A549 (cell line): Measurements from ENCODE around the gene WASF3. TPM values are rescaled to one million over a fixed set of nuclear protein-coding genes. Genes with fewer than 3 reads are reported as not detected.

Experiments used
- ATAC-seq, 2 experiments: fragments of 200-7000 bp in 1 of 2; fragments of >200 bp in 1 of 2; cut with Nextera tagmentation in 1 of 2; cut with Tn5 transposase in 1 of 2; 3 replicates each; pipeline versions ENCODE4 v1.8.0 to v1.9.1; 2018 to 2020; ENCODE audit warnings: mild to moderate bottlenecking in 1 of 2, moderate library complexity in 1 of 2
- CTCF ChIA-PET: fragments of 300-600 bp; sonication (Branson Sonifier 250); formaldehyde crosslinking; extraction: SDS; loops from one replicate; lab custom pipeline; 2021; ENCODE audit warnings: antibody characterized with exemption, inconsistent platforms; lab: Yijun Ruan, JAX
- POLR2A ChIA-PET: fragments of 350-600 bp; formaldehyde crosslinking; extraction: SDS; loops from one replicate; lab custom pipeline; 2021; ENCODE audit warnings: antibody characterized with exemption, inconsistent platforms; lab: Yijun Ruan, JAX
- DNase-seq, 2 experiments: peaks; one replicate each; pipeline versions ENCODE4 v3.0.0 to v3.0.0-alpha.2; 2011 to 2016; ENCODE audit warnings: low read depth in 1 of 2, low spot score in 1 of 2
- FAIRE-seq: peaks from 2 replicates; lab custom pipeline; 2011; peaks lifted over from hg19 to GRCh38; lab: Jason Lieb, UNC
- H3K27ac ChIP-seq, 2 experiments: fragments of >200 bp; sonication (Bioruptor Twin); formaldehyde crosslinking; 3 replicates each; pipeline ENCODE4 v1.5.1; 2016 to 2017
- H3K4me1 ChIP-seq: fragments of >200 bp; sonication (Bioruptor Twin); formaldehyde crosslinking; 3 replicates; pipeline ENCODE4 v1.6.1; 2016
- H3K4me2 ChIP-seq: fragments of >200 bp; sonication (Bioruptor Twin); formaldehyde crosslinking; 3 replicates; pipeline ENCODE4 v1.6.1; 2016
- H3K4me3 ChIP-seq: fragments of >200 bp; sonication (Bioruptor Twin); formaldehyde crosslinking; 3 replicates; pipeline ENCODE4 v1.5.1; 2016
- H3K9me3 ChIP-seq: fragments of >200 bp; sonication (Bioruptor Twin); formaldehyde crosslinking; 3 replicates; pipeline ENCODE4 v1.6.1; 2016
- FOSB ChIP-seq: fragments of 250-450 bp; sonication (Bioruptor Pico); IDR thresholded peaks from 2 replicates; pipeline ENCODE4 v1.5.0; 2020; ENCODE audit warnings: mild to moderate bottlenecking, moderate library complexity
- GATA3 ChIP-seq: IDR thresholded peaks from 2 replicates; pipeline ENCODE4 v1.6.1; 2012; ENCODE audit warnings: borderline replicate concordance
- HOXA7 ChIP-seq: fragments of 250-450 bp; sonication (Bioruptor Pico); IDR thresholded peaks from 2 replicates; pipeline ENCODE4 v1.5.0; 2020; ENCODE audit warnings: mild to moderate bottlenecking, moderate library complexity
- JUN ChIP-seq, 2 experiments: fragments of >200 bp; sonication (Bioruptor Twin); formaldehyde crosslinking; IDR thresholded peaks; 2 replicates in 1 of 2; 3 replicates in 1 of 2; pipeline ENCODE4 v1.6.1; 2016 to 2017
- KDM1A ChIP-seq: fragments of 200-600 bp; sonication (generic); IDR thresholded peaks from 2 replicates; pipeline ENCODE4 v1.6.1; 2016; ENCODE audit warnings: low read depth, mild to moderate bottlenecking
- MAZ ChIP-seq: fragments of 150-350 bp; IDR thresholded peaks from 2 replicates; pipeline ENCODE4 v1.6.1; 2014; ENCODE audit warnings: antibody characterized with exemption, low read depth, low read length, borderline replicate concordance
- NFE2L2 ChIP-seq: fragments of 150-350 bp; conservative IDR thresholded peaks from 2 replicates; pipeline ENCODE4 v1.6.1; 2014; ENCODE audit warnings: low read length
- PHF8 ChIP-seq: fragments of 200-600 bp; sonication (generic); IDR thresholded peaks from 2 replicates; pipeline ENCODE4 v1.6.1; 2016; ENCODE audit warnings: low read depth, mild to moderate bottlenecking, antibody characterized with exemption, moderate library complexity, borderline replicate concordance
- RAD21 ChIP-seq, 2 experiments: fragments of >200 bp in 1 of 2; sonication (Bioruptor Twin) in 1 of 2; formaldehyde crosslinking in 1 of 2; IDR thresholded peaks in 1 of 2; conservative IDR thresholded peaks in 1 of 2; 2 replicates in 1 of 2; 3 replicates in 1 of 2; pipeline ENCODE4 v1.6.1; 2012 to 2018; ENCODE audit warnings: inconsistent platforms in 1 of 2
- RARB ChIP-seq: fragments of 250-450 bp; sonication (Bioruptor Pico); IDR thresholded peaks from 2 replicates; pipeline ENCODE4 v1.8.0; 2021; ENCODE audit warnings: mild to moderate bottlenecking, moderate library complexity
- RFX5 ChIP-seq: fragments of 450-650 bp; IDR thresholded peaks from 2 replicates; pipeline ENCODE4 v1.7.1; 2014; ENCODE audit warnings: antibody characterized with exemption, mild to moderate bottlenecking, moderate library complexity
- RNF2 ChIP-seq: fragments of 200-600 bp; sonication (generic); IDR thresholded peaks from 2 replicates; pipeline ENCODE4 v1.6.1; 2016; ENCODE audit warnings: low read depth, mild to moderate bottlenecking, antibody characterized with exemption, moderate library complexity, borderline replicate concordance
- SMC3 ChIP-seq: fragments of >200 bp; sonication (Bioruptor Twin); formaldehyde crosslinking; IDR thresholded peaks from 3 replicates; pipeline ENCODE4 v1.6.1; 2018; ENCODE audit warnings: inconsistent platforms
- TP53 ChIP-seq: fragments of 250-450 bp; sonication (Bioruptor Pico); IDR thresholded peaks from 2 replicates; pipeline ENCODE4 v1.5.0; 2021; ENCODE audit warnings: mild to moderate bottlenecking, moderate library complexity
- ZC3H11A ChIP-seq: fragments of 450-650 bp; IDR thresholded peaks from 2 replicates; pipeline ENCODE4 v1.6.1; 2014; ENCODE audit warnings: antibody characterized with exemption, mild to moderate bottlenecking
- ZSCAN20 ChIP-seq: fragments of 250-450 bp; sonication (Bioruptor Pico); IDR thresholded peaks from 2 replicates; pipeline ENCODE4 v1.8.0; 2022; ENCODE audit warnings: mild to moderate bottlenecking, moderate library complexity
- WGBS: methylation state at CpG from one replicate; pipeline ENCODE4 v1.1.6; 2017; ENCODE audit errors: missing lambda C conversion rate; 5-methylcytosine and 5-hydroxymethylcytosine counted together
- polyA plus RNA-seq, 4 experiments: library from polyadenylated mRNA; depleted of rRNA in 3 of 4; stranded (reverse); fragments of >200 nt; fragmentation: RNase III in 1 of 4; extraction: RNeasy Plus Mini Kit Qiagen cat#74134 plus additional on column Dnase treatment in 1 of 4; gene quantifications; 2 replicates in 3 of 4; 3 replicates in 1 of 4; pipeline ENCODE4 v1.2.3, GENCODE V29; 2011 to 2017
- TF ChIP-seq, protein P1 (sequence below): fragments of 200-600 bp; sonication (generic); IDR thresholded peaks from 2 replicates; pipeline ENCODE4 v1.6.1; 2016; ENCODE audit warnings: antibody characterized with exemption, mild to moderate bottlenecking, moderate library complexity
- TF ChIP-seq, protein P2 (sequence below): fragments of 250-450 bp; sonication (Bioruptor Pico); IDR thresholded peaks from 2 replicates; pipeline ENCODE4 v1.5.0; 2021; ENCODE audit warnings: mild to moderate bottlenecking, moderate library complexity, borderline replicate concordance
- TF ChIP-seq, protein P3 (sequence below): fragments of >200 bp; sonication (Bioruptor Twin); formaldehyde crosslinking; IDR thresholded peaks from 3 replicates; pipeline ENCODE4 v1.5.1; 2016
- TF ChIP-seq, protein P4 (sequence below): fragments of >200 bp; sonication (Bioruptor Twin); formaldehyde crosslinking; IDR thresholded peaks from 3 replicates; pipeline ENCODE4 v1.6.1; 2016

Gene WASF3
- polyA plus RNA-seq, 2 of the 4 experiments (the other 2 are of a cell fraction) = 0.09 to 0.56 TPM

DNA sequence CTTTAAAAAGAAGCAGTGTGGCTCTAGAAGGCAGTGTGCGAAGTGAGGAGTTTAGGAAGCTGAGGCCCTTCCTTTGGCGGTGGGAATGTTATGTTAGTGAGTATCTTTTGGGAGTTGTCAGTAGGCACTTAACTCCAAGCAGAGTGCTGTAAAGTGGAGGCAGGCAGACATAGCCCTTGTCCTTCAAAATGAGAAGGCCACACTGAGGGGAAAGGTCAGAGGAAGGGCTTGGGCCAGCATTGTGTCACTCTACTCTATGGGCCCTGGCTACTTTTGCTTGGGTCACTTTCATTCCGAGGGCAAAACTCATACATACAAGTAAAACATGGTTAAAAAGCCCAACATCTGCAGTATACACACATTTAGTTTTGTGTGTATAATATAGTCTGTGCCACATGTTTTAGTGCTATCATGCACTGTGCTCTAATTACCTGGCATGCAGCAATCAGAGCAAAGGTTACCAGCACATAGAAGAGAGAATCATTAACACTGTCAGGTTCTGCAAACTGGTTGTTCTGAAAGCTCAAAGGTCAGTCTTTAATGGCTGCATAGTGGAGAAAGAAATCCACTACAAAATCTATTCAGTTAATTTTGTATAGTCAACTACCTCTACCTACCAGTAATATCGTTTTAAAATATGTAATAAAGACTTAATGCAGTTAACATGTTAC, 64.4 kb downstream of the WASF3 start (continued):
- TF ChIP-seq, protein P1, sequence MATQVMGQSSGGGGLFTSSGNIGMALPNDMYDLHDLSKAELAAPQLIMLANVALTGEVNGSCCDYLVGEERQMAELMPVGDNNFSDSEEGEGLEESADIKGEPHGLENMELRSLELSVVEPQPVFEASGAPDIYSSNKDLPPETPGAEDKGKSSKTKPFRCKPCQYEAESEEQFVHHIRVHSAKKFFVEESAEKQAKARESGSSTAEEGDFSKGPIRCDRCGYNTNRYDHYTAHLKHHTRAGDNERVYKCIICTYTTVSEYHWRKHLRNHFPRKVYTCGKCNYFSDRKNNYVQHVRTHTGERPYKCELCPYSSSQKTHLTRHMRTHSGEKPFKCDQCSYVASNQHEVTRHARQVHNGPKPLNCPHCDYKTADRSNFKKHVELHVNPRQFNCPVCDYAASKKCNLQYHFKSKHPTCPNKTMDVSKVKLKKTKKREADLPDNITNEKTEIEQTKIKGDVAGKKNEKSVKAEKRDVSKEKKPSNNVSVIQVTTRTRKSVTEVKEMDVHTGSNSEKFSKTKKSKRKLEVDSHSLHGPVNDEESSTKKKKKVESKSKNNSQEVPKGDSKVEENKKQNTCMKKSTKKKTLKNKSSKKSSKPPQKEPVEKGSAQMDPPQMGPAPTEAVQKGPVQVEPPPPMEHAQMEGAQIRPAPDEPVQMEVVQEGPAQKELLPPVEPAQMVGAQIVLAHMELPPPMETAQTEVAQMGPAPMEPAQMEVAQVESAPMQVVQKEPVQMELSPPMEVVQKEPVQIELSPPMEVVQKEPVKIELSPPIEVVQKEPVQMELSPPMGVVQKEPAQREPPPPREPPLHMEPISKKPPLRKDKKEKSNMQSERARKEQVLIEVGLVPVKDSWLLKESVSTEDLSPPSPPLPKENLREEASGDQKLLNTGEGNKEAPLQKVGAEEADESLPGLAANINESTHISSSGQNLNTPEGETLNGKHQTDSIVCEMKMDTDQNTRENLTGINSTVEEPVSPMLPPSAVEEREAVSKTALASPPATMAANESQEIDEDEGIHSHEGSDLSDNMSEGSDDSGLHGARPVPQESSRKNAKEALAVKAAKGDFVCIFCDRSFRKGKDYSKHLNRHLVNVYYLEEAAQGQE = no peak
- TF ChIP-seq TP53 (CRISPR knock-in tag) (no peak), JUN (IDR thresholded peaks at IDR 0.05) (no peak)

DNA sequence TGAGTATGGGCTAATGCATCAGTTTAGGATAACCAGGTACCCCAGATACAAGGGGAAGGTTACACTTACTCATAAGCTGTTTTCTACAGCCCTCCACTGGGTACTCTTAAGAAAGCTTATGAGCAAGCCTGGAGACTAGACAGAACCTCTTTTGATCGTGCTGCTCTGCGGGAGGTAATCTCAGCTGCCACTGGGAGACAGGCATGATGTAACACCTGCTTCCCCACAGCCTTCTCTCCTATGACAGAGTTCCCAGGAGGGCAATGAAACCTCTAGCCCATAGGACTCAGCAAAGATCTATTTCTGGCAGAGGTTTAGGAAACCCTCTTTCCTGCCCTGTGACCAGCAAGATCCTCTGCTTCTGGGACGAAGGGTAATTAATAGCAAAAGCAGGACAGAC, 65.6 kb downstream of the WASF3 start:
- DNase-seq (no peak), ATAC-seq (no peak), FAIRE-seq (no peak)
- WGBS = 15% methylated on average over 3 of the region's 3 CpGs
- no peak overlapping the region for H3K4me3 ChIP-seq
- no peak overlapping the region for H3K4me2 ChIP-seq
- no peak overlapping the region for H3K27ac ChIP-seq
- ChIA-PET CTCF (interaction anchor here (0.5 kb wide), 1 partner anchor 81 kb away, joined by 4 read pairs; no protein-coding TSS in a partner anchor), POLR2A (no interaction called here)
- no peak for TF ChIP-seq PHF8
- TF ChIP-seq KDM1A = no peak
- no peak for TF ChIP-seq HOXA7 (CRISPR knock-in tag)
- TF ChIP-seq RNF2 = no peak
- no peak for TF ChIP-seq RFX5
- no peak for TF ChIP-seq SMC3
- TF ChIP-seq, protein P2, sequence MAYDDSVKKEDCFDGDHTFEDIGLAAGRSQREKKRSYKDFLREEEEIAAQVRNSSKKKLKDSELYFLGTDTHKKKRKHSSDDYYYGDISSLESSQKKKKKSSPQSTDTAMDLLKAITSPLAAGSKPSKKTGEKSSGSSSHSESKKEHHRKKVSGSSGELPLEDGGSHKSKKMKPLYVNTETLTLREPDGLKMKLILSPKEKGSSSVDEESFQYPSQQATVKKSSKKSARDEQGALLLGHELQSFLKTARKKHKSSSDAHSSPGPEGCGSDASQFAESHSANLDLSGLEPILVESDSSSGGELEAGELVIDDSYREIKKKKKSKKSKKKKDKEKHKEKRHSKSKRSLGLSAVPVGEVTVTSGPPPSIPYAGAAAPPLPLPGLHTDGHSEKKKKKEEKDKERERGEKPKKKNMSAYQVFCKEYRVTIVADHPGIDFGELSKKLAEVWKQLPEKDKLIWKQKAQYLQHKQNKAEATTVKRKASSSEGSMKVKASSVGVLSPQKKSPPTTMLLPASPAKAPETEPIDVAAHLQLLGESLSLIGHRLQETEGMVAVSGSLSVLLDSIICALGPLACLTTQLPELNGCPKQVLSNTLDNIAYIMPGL (CRISPR knock-in tag) = no peak
- TF ChIP-seq, protein P1 = no peak
- no peak for TF ChIP-seq JUN (IDR thresholded peaks at IDR 0.05)
- no peaks in the 10 kb centered on the region for H3K4me1 ChIP-seq
- no peaks in the 10 kb centered on the region for H3K9me3 ChIP-seq

DNA sequence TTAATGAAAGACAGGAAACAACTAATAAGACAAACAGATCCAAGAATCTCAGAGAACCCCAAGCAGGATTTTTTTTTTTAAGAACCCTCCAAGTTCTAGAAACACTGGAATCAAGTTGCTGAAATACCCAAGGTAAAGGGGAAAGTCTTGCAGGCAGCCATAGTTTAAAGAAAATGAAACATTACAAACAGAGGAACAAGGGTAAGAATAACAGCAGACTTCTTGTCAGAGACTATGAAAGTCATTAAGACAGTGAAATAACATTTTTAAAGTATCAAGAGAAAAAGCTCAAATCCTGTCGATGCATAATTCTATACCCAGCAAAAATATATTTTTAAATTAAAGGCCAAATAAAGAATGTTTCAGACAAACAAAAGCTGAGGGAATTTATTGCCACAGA, 67.1 kb downstream of the WASF3 start:
- TF ChIP-seq FOSB (CRISPR knock-in tag) (no peak), RAD21 (conservative IDR thresholded peaks at IDR 0.05 in 1 of 2, IDR thresholded peaks at IDR 0.05 in 1 of 2) (no peak), NFE2L2 (no peak), ZSCAN20 (CRISPR knock-in tag) (no peak), MAZ (no peak), RARB (CRISPR knock-in tag) (no peak), ZC3H11A (no peak), GATA3 (no peak)
- TF ChIP-seq, protein P3, sequence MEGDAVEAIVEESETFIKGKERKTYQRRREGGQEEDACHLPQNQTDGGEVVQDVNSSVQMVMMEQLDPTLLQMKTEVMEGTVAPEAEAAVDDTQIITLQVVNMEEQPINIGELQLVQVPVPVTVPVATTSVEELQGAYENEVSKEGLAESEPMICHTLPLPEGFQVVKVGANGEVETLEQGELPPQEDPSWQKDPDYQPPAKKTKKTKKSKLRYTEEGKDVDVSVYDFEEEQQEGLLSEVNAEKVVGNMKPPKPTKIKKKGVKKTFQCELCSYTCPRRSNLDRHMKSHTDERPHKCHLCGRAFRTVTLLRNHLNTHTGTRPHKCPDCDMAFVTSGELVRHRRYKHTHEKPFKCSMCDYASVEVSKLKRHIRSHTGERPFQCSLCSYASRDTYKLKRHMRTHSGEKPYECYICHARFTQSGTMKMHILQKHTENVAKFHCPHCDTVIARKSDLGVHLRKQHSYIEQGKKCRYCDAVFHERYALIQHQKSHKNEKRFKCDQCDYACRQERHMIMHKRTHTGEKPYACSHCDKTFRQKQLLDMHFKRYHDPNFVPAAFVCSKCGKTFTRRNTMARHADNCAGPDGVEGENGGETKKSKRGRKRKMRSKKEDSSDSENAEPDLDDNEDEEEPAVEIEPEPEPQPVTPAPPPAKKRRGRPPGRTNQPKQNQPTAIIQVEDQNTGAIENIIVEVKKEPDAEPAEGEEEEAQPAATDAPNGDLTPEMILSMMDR = no peak
- TF ChIP-seq, protein P4, sequence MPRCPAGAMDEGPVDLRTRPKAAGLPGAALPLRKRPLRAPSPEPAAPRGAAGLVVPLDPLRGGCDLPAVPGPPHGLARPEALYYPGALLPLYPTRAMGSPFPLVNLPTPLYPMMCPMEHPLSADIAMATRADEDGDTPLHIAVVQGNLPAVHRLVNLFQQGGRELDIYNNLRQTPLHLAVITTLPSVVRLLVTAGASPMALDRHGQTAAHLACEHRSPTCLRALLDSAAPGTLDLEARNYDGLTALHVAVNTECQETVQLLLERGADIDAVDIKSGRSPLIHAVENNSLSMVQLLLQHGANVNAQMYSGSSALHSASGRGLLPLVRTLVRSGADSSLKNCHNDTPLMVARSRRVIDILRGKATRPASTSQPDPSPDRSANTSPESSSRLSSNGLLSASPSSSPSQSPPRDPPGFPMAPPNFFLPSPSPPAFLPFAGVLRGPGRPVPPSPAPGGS = no peak
- no peak overlapping the region for H3K4me2 ChIP-seq
- no peaks in the 10 kb centered on the region for H3K9me3 ChIP-seq
- H3K4me1 ChIP-seq = no peaks in the 10 kb centered on the region
- DNase-seq (no peak), ATAC-seq (no peak), FAIRE-seq (no peak)
- WGBS = 0% methylated on average over 1 of the region's 1 CpG
- ChIA-PET CTCF (no interaction called here), POLR2A (no interaction called here)
- H3K4me3 ChIP-seq = no peak overlapping the region
- H3K27ac ChIP-seq = no peak overlapping the region
